GM18873 (cell line): ENCODE data around the gene IFT52.
"Not testable (repeated sequence)": the region's sequence is repeated elsewhere in the genome, so short reads cannot be mapped to it uniquely, and the experiment has no call there.

Experiments
- ATAC-seq: cut with Tn5 transposase; IDR thresholded peaks from one replicate; pipeline ENCODE4 v1.9.1; 2021; ENCODE audit warnings: mild to moderate bottlenecking, moderate library complexity, moderate number of reproducible peaks; ENCODE audit not compliant: unreplicated experiment, low FRiP score

IFT52 gene

GRCh38 chr20:43564993-43565757 is 25.6 kb upstream of the IFT52 start:
- no peak for ATAC-seq

GRCh38 chr20:43565758-43566104 is 25.0 kb upstream of the IFT52 start:
- ATAC-seq, result no peak

GRCh38 chr20:43567477-43567876 is 23.3 kb upstream of the IFT52 start:
- ATAC-seq, result no peak

GRCh38 chr20:43568706-43569105 is 22.0 kb upstream of the IFT52 start:
- ATAC-seq, result no peak

- ATAC-seq, result no peak
These were observed 21.5 kb upstream of the IFT52 start for GRCh38 chr20:43569282-43569681.

- no peak for ATAC-seq
These were observed 20.2 kb upstream of the IFT52 start for GRCh38 chr20:43570496-43570895.

- ATAC-seq, result no peak
These were observed 19.4 kb upstream of the IFT52 start for GRCh38 chr20:43571310-43571709.

- no peak for ATAC-seq
These were observed 19.0 kb upstream of the IFT52 start for GRCh38 chr20:43571771-43572170.

- no peak for ATAC-seq
These were observed 17.8 kb upstream of the IFT52 start for GRCh38 chr20:43572891-43573290.

GRCh38 chr20:43576108-43576507 is 14.6 kb upstream of the IFT52 start:
- no peak for ATAC-seq

GRCh38 chr20:43579861-43580793 is 10.6 kb upstream of the IFT52 start:
- ATAC-seq, result no peak

GRCh38 chr20:43583133-43583864 is 7.4 kb upstream of the IFT52 start:
- ATAC-seq, result no peak

- ATAC-seq, result no peak
These were observed 6.7 kb upstream of the IFT52 start for GRCh38 chr20:43583982-43584432.

- no peak for ATAC-seq
These were observed 6.1 kb upstream of the IFT52 start for GRCh38 chr20:43584448-43585136.

GRCh38 chr20:43586641-43587040 is 4.1 kb upstream of the IFT52 start:
- no peak for ATAC-seq

- not testable (repeated sequence) for ATAC-seq
These were observed 2.2 kb upstream of the IFT52 start for GRCh38 chr20:43588526-43588925.

GRCh38 chr20:43590036-43590391 is 723 bp upstream of the IFT52 start:
- ATAC-seq, result no peak

- ATAC-seq, result not testable (repeated sequence)
These were observed 11.2 kb downstream of the IFT52 start for GRCh38 chr20:43601960-43602359.

GRCh38 chr20:43603124-43603523 is 12.4 kb downstream of the IFT52 start:
- no peak for ATAC-seq

- ATAC-seq, result no peak
These were observed 15.0 kb downstream of the IFT52 start for GRCh38 chr20:43605715-43606114.
